HG03520 (cell line): ENCODE data around the gene DDR1.

ENCODE experiments used
- ATAC-seq: cut with Tn5 transposase; IDR thresholded peaks from one replicate; pipeline ENCODE4 v1.9.1; 2021; ENCODE audit warnings: mild to moderate bottlenecking, moderate library complexity; ENCODE audit not compliant: unreplicated experiment

DDR1 gene

DNA sequence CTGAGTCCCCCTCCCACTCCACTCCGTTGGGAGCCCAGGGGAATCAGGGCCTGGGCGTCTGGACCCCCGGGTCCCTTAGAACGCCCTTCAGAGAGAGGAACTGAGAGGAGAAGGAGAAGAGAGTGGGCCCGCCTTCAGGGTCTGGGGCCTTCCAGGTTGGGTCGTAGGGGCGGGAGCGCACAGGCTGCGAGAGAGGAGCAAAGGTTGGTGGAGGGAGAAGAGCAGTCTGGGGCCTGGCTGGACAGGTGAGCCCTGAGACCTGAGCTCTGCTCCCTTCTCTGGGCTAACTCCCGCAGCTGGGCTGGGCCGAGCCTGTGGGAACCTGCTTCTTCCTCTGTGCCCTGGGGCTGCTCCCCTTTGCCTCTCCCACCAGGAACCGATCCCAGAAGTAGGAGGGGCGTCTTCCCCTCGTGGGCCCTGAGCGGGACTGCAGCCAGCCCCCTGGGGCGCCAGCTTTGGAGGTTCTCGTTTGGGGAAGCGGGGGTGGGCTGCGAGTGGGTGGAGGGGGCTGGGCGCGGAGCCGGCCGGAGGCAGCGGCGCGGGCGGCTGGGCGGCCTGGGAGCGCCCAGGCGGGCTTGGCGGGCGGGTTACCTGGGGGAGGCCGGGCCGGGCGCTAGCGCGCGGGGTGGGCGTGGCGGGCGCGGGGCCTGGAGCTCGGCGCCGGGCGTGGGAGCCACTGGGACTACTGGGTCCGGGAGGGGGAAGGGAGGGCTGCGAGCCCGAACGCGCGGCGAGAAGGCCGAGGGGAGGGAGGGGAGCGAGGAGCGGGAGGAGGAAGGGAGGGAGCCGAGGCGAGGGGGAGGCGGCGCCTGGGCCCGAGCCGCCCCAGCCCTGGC lies at the start of gene DDR1:
TSS of gene DDR1 (plus strand) at position 835 of the 836 bp plus-strand sequence. CDS start 4,211 bp downstream, outside the sequence.
- ATAC-seq: no peak

DNA sequence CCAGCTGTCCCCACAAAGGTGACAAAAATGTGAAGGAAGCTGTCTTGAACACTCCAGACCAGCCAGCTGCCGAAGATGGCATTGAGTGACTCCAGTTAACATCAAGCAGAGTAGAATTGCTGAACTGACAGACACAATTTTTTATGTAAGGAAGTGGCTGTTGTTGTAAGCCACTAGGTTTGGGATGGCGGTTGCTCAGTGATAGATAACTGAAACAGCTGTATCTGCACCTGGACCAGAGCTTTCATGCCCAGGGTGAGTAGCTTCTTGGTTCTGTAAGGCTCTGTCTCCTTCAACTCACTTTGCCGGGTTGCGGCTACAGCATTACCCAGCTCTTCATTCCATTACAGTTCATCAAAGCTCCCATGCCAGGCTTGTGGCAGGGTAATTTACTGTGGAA lies 49.7 kb upstream of the DDR1 start:
- ATAC-seq: no peak

- no peak for ATAC-seq
These were observed 48.7 kb upstream of the DDR1 start for GRCh38 chr6:30835576-30835975.

GRCh38 chr6:30836431-30836866 lies 47.9 kb upstream of the DDR1 start:
- ATAC-seq: no peak

- no peak for ATAC-seq
These were observed 47.4 kb upstream of the DDR1 start for GRCh38 chr6:30836957-30837356.

DNA sequence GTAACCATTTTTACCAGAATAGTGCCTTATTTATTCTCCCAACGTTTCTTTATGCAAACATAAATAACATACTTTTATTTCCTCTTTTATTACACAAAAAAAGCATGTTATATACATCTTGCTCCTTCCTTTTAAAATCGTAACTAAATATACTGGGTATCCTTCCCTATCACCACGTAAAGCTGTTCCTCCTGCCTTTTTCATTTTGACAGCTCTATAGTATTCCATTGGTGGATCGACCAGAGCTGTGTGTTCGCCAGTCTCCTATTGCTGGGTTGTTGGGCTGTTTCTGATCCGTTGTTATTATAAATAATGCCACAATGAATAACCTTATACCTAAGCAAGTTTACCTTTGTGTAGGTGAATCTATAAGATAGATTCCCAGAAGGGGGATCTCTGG lies 46.9 kb upstream of the DDR1 start:
- ATAC-seq: no peak

DNA sequence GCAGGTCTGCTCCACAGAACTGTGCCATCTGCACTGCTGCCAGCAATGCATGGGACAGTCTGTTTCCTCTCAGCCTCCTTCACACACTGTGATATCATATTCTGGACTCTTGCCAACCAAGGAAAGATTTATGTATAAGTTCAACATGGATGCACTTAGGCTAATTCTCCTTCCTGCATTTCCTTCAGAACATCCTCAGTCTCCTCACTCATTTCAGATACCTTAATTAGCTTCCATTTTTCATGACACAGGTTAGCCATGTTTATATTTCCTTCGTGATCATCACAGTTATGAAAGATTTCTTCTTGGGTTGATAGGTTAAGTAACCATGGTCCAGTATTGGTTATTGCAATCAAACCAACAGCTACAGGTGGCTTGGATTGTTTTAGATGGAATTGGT lies 46.4 kb upstream of the DDR1 start:
- ATAC-seq: no peak

DNA sequence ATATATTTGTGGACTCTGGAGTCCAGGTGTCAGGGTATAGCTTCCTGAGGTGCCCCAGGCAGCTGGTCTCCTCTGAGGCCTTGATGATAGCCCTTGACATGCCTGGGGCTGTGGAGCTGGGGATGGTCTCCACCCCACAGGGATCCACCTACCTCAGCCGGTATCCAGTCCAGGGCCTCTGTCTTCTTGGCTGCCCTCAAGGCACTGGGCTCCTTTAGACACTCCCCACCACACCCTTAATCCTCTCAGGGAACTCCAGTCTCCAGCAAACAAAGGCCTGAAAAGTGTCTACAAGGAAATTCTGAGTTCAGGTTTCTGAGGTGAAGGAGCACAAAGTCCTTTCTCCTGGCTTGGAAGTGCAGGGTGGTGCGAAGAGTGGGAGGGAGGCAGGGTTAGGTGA lies 44.6 kb upstream of the DDR1 start:
- no peak for ATAC-seq

DNA sequence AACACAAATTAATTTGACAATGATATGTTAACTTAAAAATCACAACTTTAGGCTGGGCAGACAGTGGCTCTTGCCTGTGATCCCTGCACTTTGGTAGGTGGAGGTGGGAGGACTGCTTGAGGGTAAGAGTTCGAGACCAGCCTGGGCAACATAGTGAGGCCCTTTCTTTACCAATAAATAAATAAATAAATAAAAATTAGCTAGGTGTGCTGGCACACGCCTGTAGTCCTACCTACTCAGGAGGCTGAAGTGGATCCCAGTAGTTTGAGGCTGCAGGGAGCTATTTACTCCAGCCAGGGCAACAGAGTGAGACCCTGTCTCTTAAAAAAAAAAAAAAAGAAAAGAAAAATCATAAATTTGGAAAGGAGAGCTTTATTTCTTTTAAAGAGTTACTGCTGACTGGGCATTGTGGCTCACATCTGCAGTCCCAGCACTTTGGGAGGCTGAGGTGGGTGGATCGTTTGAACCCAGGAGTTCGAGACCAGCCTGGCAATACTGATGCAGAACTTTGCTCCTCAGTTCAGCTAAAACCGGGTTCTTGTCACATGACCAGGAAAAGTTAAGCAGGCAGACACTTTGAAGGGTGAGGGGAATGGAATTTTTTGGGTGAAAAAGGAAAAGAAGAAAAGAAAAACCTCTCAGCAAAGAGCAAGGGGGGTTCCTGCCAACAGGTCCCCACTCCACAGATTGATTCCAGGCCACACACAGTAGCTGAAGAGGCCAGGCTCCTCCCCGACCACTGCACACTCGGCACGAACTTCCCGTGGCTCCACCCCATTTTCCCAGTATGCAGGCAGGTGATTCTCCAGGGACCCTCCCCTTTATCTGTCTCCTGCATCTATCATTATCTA lies 44.0 kb upstream of the DDR1 start:
- ATAC-seq: no peak

DNA sequence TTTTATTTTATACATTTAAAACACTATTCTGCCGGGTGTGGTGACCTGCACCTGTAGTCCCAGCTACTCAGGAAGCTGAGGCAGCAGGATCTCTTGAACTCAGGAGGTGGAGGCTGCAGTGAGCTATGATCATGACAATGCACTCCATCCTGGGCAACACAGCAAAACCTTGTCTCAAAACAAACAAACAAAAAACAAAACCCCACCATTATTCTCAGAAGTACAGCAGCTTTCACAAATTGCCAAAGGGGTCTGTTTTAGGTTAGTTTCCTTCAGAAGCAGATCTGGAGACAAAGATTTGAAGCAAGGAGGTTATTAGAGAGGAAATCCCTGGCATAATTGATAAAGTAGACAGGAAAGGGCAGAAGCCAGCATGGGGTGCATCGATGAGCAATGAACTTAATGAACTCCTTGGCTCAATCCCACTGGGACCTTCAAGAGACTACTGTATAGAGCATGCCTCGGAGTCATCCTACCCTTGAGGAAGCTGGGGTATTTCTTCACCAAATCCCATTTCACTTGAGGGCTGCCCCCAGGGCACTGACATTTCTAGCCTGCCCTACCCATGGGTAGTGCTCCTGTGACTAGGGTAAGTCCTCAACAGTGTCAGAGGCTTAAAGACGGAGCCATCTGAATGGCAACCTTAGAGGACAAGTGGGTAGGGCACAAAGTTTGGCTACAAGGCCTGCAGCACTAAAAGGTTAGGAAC lies 43.2 kb upstream of the DDR1 start:
- no peak for ATAC-seq

GRCh38 chr6:30841644-30842504 lies 42.4 kb upstream of the DDR1 start:
- no peak for ATAC-seq

- ATAC-seq: no peak
These were observed 41.3 kb upstream of the DDR1 start for GRCh38 chr6:30842754-30843610.

- no peak for ATAC-seq
These were observed 40.7 kb upstream of the DDR1 start for GRCh38 chr6:30843611-30843998.

DNA sequence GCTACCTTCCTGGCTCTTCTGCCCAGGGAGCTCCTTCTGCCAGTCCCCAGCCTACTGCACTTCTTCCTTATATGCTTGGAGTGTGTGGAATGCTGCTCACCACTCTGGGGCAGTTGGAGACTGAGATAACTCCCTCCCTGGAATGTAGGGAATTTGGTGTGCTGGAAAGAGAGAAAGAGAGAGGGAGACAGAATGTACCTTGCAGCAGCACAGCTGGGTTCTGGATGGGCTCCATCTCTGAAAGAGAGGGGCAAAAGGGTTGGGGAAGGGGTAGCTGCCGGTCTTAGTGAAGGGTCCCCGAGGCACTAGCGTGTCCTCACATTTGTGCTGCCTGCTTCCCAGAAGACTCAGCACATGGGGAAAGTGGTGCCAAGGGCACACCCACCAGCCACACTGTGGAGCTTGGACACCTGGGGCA lies 40.2 kb upstream of the DDR1 start:
- no peak for ATAC-seq

DNA sequence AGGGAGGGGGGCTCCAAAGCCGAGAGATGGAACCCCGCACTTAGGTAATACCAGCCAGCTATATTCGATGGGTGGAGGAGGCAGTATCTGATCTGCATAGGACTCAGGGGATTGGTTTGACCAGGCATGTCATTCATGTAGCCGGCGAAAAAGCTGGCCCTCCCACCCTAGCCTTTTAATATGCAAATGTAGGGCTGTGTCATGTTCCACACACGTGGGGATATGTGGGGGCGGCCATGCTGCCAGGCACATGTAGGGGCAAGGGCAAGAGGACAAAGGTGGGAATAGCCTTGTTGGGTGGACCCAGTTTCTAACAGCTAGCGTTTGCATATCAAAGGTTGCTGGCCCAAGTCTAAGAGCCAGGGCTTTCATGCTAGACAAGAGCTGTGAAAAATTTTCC lies 39.1 kb upstream of the DDR1 start:
- no peak for ATAC-seq

DNA sequence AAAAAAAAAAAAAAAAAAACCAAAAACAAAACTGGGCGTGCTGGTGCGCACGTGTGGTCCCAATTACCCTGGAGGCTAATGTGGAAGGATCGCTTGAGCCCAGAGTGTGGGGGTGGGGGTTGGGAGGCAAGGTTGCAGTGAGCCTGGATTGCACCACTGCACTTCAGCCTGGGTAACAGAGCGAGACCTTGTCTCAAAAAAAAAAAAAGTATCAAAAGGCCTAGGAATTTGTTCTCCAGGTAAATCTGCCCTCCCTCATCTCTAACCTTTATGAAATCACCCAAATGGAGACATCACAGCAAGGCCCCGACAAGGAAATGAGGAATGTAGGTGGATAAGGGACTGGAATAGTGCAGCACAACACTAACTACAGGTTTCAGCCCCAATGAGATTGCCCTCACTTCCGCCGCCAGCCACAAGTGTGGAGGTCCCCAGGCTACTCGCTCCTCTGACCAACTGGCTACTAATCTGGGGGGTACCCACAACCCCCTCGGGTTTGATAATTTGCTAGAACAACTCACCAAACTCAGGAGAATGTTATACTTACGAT lies 36.8 kb upstream of the DDR1 start:
- ATAC-seq: no peak

- no peak for ATAC-seq
These were observed 36.3 kb upstream of the DDR1 start for GRCh38 chr6:30847971-30848436.

- ATAC-seq: no peak
These were observed 34.2 kb upstream of the DDR1 start for GRCh38 chr6:30849903-30850651.
